K562 (cell line): Measurements from ENCODE around the gene SLC7A6OS. TPM values are rescaled to one million over a fixed set of nuclear protein-coding genes. Genes with fewer than 3 reads are reported as not detected.

Experiments used
- ATAC-seq: fragments of 200-7000 bp; cut with Tn5 transposase; 3 replicates; pipeline ENCODE4 v1.9.1; 2020; ENCODE audit warnings: moderate library complexity
- BruUV-seq: library from RNA; stranded (reverse); fragments of 400-500 nt; replicated peaks from 2 replicates; lab custom pipeline; 2021; lab: Mats Ljungman, UMichigan
- CTCF ChIA-PET: fragments of 300-600 bp; formaldehyde crosslinking; extraction: SDS; loops from one replicate; lab custom pipeline; 2021; ENCODE audit warnings: low intra/inter-chr PET ratio; lab: Yijun Ruan, JAX
- POLR2A ChIA-PET: fragments of 300-600, 350-650 bp; sonication (Branson Sonifier 250); formaldehyde crosslinking; extraction: SDS; loops from one replicate; lab custom pipeline; 2021; ENCODE audit warnings: antibody characterized with exemption, inconsistent platforms; lab: Yijun Ruan, JAX
- DNase-seq, 4 experiments: peaks; one replicate each; pipeline versions ENCODE4 v3.0.0 to v3.0.0-alpha.2; 2011 to 2018; ENCODE audit warnings: low spot score in 3 of 4, mixed read lengths in 3 of 4; ENCODE audit errors: extremely low read depth in 1 of 4
- FAIRE-seq: peaks from 2 replicates; lab custom pipeline; 2011; peaks lifted over from hg19 to GRCh38; lab: Jason Lieb, UNC
- H2AFZ ChIP-seq: 2 replicates; pipeline ENCODE4 v1.6.0; 2011; ENCODE audit warnings: low read depth, low read length, control low read depth, inconsistent platforms
- H3K27ac ChIP-seq: fragments of 200-600 bp; 3 replicates; pipeline ENCODE4 v1.8.0; 2011; ENCODE audit warnings: low read depth, mild to moderate bottlenecking, control low read depth, inconsistent platforms, low read length, moderate library complexity, mixed read lengths; ENCODE audit errors: extremely low read depth
- H3K27me3 ChIP-seq, 2 experiments: fragments of 300-600 bp in 1 of 2; 2 replicates in 1 of 2; 3 replicates in 1 of 2; pipeline versions ENCODE4 v1.6.0 to v1.8.0; 2011; ENCODE audit warnings: inconsistent platforms in 2 of 2, low read length in 2 of 2, mild to moderate bottlenecking in 1 of 2, mixed read lengths in 1 of 2, moderate library complexity in 1 of 2; ENCODE audit not compliant: control insufficient read depth in 2 of 2, insufficient read depth in 2 of 2
- H3K36me3 ChIP-seq: fragments of 300-600 bp; 3 replicates; pipeline ENCODE4 v1.8.0; 2011; ENCODE audit warnings: mild to moderate bottlenecking, low read length, inconsistent platforms; ENCODE audit not compliant: control insufficient read depth, insufficient read depth
- H3K4me1 ChIP-seq, 2 experiments: fragments of 200-600 bp in 1 of 2; replicated peaks in 1 of 2; 2 replicates in 1 of 2; 3 replicates in 1 of 2; pipeline versions ENCODE4 v1.5.1 to v1.8.0; 2011; ENCODE audit warnings: inconsistent platforms in 2 of 2, low read length in 2 of 2, mild to moderate bottlenecking in 1 of 2, mixed read lengths in 1 of 2, moderate library complexity in 1 of 2; ENCODE audit not compliant: control insufficient read depth in 2 of 2, insufficient read depth in 2 of 2
- H3K4me2 ChIP-seq: 2 replicates; pipeline ENCODE4 v1.6.1; 2011; ENCODE audit warnings: low read length, control low read depth, inconsistent platforms, mixed read lengths; ENCODE audit not compliant: insufficient read depth
- H3K4me3 ChIP-seq: fragments of 200-600 bp; sonication (generic), shearing (Covaris generic); 2 replicates; pipeline ENCODE4 v1.5.1; 2016; ENCODE audit warnings: control low read depth, inconsistent platforms
- H3K79me2 ChIP-seq: fragments of 200-600 bp; 3 replicates; pipeline ENCODE4 v1.8.0; 2011; ENCODE audit warnings: low read length, inconsistent platforms; ENCODE audit not compliant: control insufficient read depth, insufficient read depth
- H3K9ac ChIP-seq, 2 experiments: 2 replicates each; pipeline versions ENCODE4 v1.6.0 to v1.6.1; 2011; ENCODE audit warnings: low read depth in 2 of 2, low read length in 2 of 2, control low read depth in 1 of 2, inconsistent platforms in 1 of 2, mild to moderate bottlenecking in 1 of 2, mixed read lengths in 1 of 2; ENCODE audit not compliant: insufficient read depth in 1 of 2
- H3K9me1 ChIP-seq: one replicate; pipeline ENCODE4 v1.6.0; 2011; ENCODE audit warnings: inconsistent platforms, mild to moderate bottlenecking, low read length, moderate library complexity; ENCODE audit not compliant: control insufficient read depth, insufficient read depth
- H3K9me3 ChIP-seq: replicated peaks from 2 replicates; pipeline ENCODE4 v1.5.1; 2011; ENCODE audit warnings: low read depth, low read length, inconsistent platforms; ENCODE audit not compliant: control insufficient read depth, insufficient read depth
- H4K20me1 ChIP-seq: replicated peaks from 2 replicates; pipeline ENCODE4 v1.6.1; 2011; ENCODE audit warnings: low read length, inconsistent platforms, mixed read lengths; ENCODE audit not compliant: control insufficient read depth, insufficient read depth
- ATF7 ChIP-seq: fragments of 450-650 bp; IDR thresholded peaks from 2 replicates; pipeline ENCODE4 v1.7.1; 2014; ENCODE audit warnings: mild to moderate bottlenecking, moderate library complexity
- CEBPB ChIP-seq: fragments of 450-650 bp; IDR thresholded peaks from 2 replicates; pipeline ENCODE4 v1.6.1; 2016; ENCODE audit warnings: missing genetic modification characterization, missing compliant biosample characterization
- CLOCK ChIP-seq: fragments of 250-450 bp; sonication (Bioruptor Pico); IDR thresholded peaks from 2 replicates; pipeline ENCODE4 v1.4.0; 2020; ENCODE audit warnings: mild to moderate bottlenecking, moderate library complexity, borderline replicate concordance
- CUX1 ChIP-seq: fragments of 200-800 bp; sonication (Bioruptor generic); IDR thresholded peaks from 2 replicates; pipeline ENCODE4 v1.6.1; 2016; ENCODE audit warnings: missing genetic modification characterization, missing compliant biosample characterization
- EGR1 ChIP-seq: fragments of 450-650 bp; conservative IDR thresholded peaks from 2 replicates; pipeline ENCODE4 v1.6.1; 2017; ENCODE audit warnings: mild to moderate bottlenecking
- ETV5 ChIP-seq: sonication (generic); formaldehyde crosslinking; IDR thresholded peaks from 2 replicates; pipeline ENCODE4 v1.4.0; 2020; ENCODE audit warnings: low read depth, mild to moderate bottlenecking, missing genetic modification reagents
- FIP1L1 ChIP-seq: fragments of 200-400 bp; formaldehyde crosslinking; IDR thresholded peaks from 2 replicates; pipeline ENCODE4 v1.6.1; 2018; ENCODE audit warnings: mild to moderate bottlenecking, low read depth, low read length; ENCODE audit not compliant: poor library complexity, severe bottlenecking
- HDAC3 ChIP-seq: fragments of 450-650 bp; IDR thresholded peaks from 2 replicates; pipeline ENCODE4 v1.6.1; 2018; ENCODE audit warnings: borderline replicate concordance, mild to moderate bottlenecking, moderate library complexity; ENCODE audit not compliant: partially characterized antibody
- PCBP1 ChIP-seq: fragments of 200-400 bp; formaldehyde crosslinking; IDR thresholded peaks from 2 replicates; pipeline ENCODE4 v1.6.1; 2018; ENCODE audit warnings: mild to moderate bottlenecking, low read depth, low read length; ENCODE audit not compliant: poor library complexity, severe bottlenecking
- PHF20 ChIP-seq: fragments of 450-650 bp; IDR thresholded peaks from 2 replicates; pipeline ENCODE4 v1.6.1; 2018; ENCODE audit not compliant: partially characterized antibody
- SMARCC2 ChIP-seq: fragments of 450-650 bp; IDR thresholded peaks from 2 replicates; pipeline ENCODE4 v1.6.1; 2017; ENCODE audit warnings: antibody characterized with exemption, moderate library complexity, mild to moderate bottlenecking, low read depth
- SNAPC5 ChIP-seq: fragments of 250-450 bp; sonication (Bioruptor Pico); IDR thresholded peaks from 2 replicates; pipeline ENCODE4 v1.8.0; 2021; ENCODE audit warnings: moderate library complexity, mild to moderate bottlenecking, inconsistent platforms
- ZNF644 ChIP-seq: fragments of 200-800 bp; sonication (Bioruptor generic); IDR thresholded peaks from 2 replicates; pipeline ENCODE4 v1.6.1; 2016; ENCODE audit warnings: low read depth, missing genetic modification characterization, missing compliant biosample characterization
- ZNF717 ChIP-seq: fragments of 250-450 bp; sonication (Bioruptor Pico); IDR thresholded peaks from 2 replicates; pipeline ENCODE4 v1.5.0; 2021
- WGBS: fragments of 100-300 bp; shearing (Covaris generic); methylation state at CpG from one replicate; pipeline ENCODE4 v1.1.6; 2016; ENCODE audit warnings: low coverage, mixed read lengths; ENCODE audit not compliant: insufficient coverage; ENCODE audit errors: missing lambda C conversion rate; 5-methylcytosine and 5-hydroxymethylcytosine counted together
- in situ Hi-C: fragments of 300-500 bp; cut with MboI; formaldehyde crosslinking; loops from 4 replicates; pipeline ENCODE4 v1.15.0; 2018; ENCODE audit warnings: inconsistent platforms, mixed read lengths
- intact Hi-C: fragments of 100-400 bp; cut with micrococcal nuclease; formaldehyde crosslinking; loops from 2 replicates; pipeline ENCODE4 v1.14.2; 2022
- polyA plus RNA-seq, 8 experiments: library from polyadenylated mRNA; depleted of rRNA in 4 of 8; stranded (reverse) in 5 of 8; unstranded in 3 of 8; fragments of >200 nt; fragmentation: Nextera tagmentation in 2 of 8; fragmentation: Illumina TruSeq in 1 of 8; extraction: Ambion mirVana in 2 of 8; extraction: Trizol in 1 of 8; gene quantifications; 2 replicates each; pipeline versions ENCODE4 v1.2.1 to v1.2.3, GENCODE V29; 2011 to 2014; ENCODE audit warnings: inconsistent platforms in 1 of 8, missing spikeins in 1 of 8
- total RNA-seq, 7 experiments: library from RNA; depleted of rRNA in 6 of 7; stranded (reverse); fragments of >200 nt in 6 of 7; fragmentation: Illumina TruSeq in 2 of 7; extraction: Trizol in 2 of 7; gene quantifications; 2 replicates each; pipeline versions ENCODE4 v1.2.1 to v1.2.3, GENCODE V29; 2011 to 2021; ENCODE audit warnings: low replicate concordance in 1 of 7

Gene SLC7A6OS
- total and polyA plus RNA-seq, 9 of the 15 experiments (the other 6 are each of a cell fraction or from before 2014, with no cell fraction given), result 2.7 to 23.6 (median 17.2) TPM

- no peak for TF ChIP-seq CEBPB (tag)
Measured at GRCh38 chr16:68343137-68343536, 32.4 kb upstream of the SLC7A6OS start (continued).

GRCh38 chr16:68342620-68343019 is 31.9 kb upstream of the SLC7A6OS start:
- no peak for FAIRE-seq
- no TSS peak for BruUV-seq
- no peak for DNase-seq
- POLR2A ChIA-PET, result interaction anchor here (0.6 kb wide), 1 partner anchor 10 kb away, joined by 3 read pairs; no protein-coding TSS in a partner anchor
- in situ Hi-C loops, result no loop called here
- no peak overlapping the region for H3K4me3 ChIP-seq
- 91% methylated on average over 7 of the region's 7 CpGs for WGBS
- no peak overlapping the region for H2AFZ ChIP-seq
- H3K9me3 ChIP-seq, result no peaks in the 10 kb centered on the region
- H3K4me2 ChIP-seq, result no peak overlapping the region
- CTCF ChIA-PET, result no interaction called here
- H3K4me1 ChIP-seq, result peaks cover 3 to 6% of the 10 kb centered on the region in 2 experiments; a peak in 3 of 5 replicates
- H3K79me2 ChIP-seq, result no peaks in the 10 kb centered on the region
- H3K36me3 ChIP-seq, result peaks cover 93% of the 10 kb centered on the region
- intact Hi-C loops, result no loop called here
- no peak overlapping the region for H3K9ac ChIP-seq
- H3K9me1 ChIP-seq, result no peaks in the 10 kb centered on the region
- no peaks in the 10 kb centered on the region; the same call in 1 of the 2 replicates for H4K20me1 ChIP-seq
- H3K27me3 ChIP-seq, result no peaks in the 10 kb centered on the region
- no peak for ATAC-seq
- H3K27ac ChIP-seq, result no peak overlapping the region
- no peak for TF ChIP-seq FIP1L1
- no peak for TF ChIP-seq EGR1
- TF ChIP-seq SNAPC5 (CRISPR knock-in tag), result no peak
- TF ChIP-seq ZNF717 (CRISPR knock-in tag), result no peak
- TF ChIP-seq CLOCK (CRISPR knock-in tag), result no peak
- TF ChIP-seq CUX1 (CRISPR knock-in tag), result no peak
- TF ChIP-seq PCBP1, result no peak
- TF ChIP-seq ZNF644 (tag), result no peak
- TF ChIP-seq HDAC3, result no peak
- no peak for TF ChIP-seq PHF20
- no peak for TF ChIP-seq SMARCC2
- TF ChIP-seq ETV5, result no peak
- no peak for TF ChIP-seq ATF7
